ENCODE measurements around the gene BMPR1B. TPM values are rescaled to one million over a fixed set of nuclear protein-coding genes. Genes with fewer than 3 reads are reported as not detected.
"Not testable (repeated sequence)": the region's sequence is repeated elsewhere in the genome, so short reads cannot be mapped to it uniquely, and the experiment has no call there.

BMPR1B gene
- polyA plus RNA-seq, 4 donors = 19.4 to 26.8 (median 26.0) TPM

DNA sequence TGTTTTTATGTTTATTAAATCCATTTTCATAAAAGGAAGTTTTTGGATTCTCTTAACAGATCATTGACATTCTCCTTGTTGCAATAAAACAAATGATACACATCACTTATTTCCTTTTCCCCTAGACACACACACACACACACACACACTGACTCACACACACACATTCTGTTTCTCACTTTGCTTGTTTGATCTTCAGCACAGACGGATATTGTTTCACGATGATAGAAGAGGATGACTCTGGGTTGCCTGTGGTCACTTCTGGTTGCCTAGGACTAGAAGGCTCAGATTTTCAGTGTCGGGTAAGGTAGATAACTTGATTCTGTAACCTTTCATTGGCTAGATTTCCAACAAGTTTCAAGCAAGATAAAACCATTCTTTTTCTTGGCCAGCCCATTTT, 356.8 kb downstream of the BMPR1B start:
- DNase-seq (ENCODE audit: low read depth in 4 of 4, low spot score in 3 of 4) = no peak

DNA sequence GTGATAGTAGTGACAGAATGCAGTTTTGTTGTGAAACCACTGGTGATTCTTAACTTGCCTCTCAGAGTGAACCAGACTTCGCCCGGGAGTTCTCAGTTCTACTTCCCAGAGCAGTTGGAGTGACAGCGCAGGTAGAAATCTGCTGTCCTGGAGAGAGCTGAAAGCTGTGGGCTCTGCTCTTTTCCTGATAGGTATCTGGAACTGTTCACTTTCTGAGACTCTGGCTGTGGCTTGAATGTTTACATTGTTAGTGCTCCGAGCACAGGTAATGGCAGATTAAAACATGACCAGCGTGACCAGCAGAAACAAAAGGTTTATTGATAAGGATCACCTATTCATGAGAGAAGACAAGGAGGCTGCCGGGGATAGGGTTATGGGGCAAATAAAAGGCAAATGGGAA, 360.7 kb downstream of the BMPR1B start:
- no peak for DNase-seq (ENCODE audit: low read depth in 4 of 4, low spot score in 3 of 4)

DNA sequence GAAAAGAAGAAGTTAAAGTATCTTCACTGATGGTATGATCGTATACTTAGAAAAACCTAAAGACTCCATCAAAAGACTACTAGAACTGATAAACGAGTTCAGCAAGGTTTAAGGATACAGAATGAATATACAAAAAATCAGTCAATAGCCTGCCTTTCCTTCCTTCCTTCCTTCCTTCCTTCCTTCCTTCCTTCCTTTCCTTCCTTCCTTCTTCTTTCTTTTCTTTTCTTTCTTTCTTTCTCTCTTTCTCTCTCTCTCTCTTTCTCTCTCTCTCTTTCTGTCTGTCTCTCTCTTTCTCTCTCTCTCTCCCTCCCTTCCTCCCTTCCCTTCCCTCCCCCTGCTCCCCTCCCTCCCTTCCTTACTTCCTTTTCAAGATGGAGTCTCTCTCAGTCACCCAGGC, 362.7 kb downstream of the BMPR1B start:
- no peak for DNase-seq (ENCODE audit: low read depth in 4 of 4, low spot score in 3 of 4)

DNA sequence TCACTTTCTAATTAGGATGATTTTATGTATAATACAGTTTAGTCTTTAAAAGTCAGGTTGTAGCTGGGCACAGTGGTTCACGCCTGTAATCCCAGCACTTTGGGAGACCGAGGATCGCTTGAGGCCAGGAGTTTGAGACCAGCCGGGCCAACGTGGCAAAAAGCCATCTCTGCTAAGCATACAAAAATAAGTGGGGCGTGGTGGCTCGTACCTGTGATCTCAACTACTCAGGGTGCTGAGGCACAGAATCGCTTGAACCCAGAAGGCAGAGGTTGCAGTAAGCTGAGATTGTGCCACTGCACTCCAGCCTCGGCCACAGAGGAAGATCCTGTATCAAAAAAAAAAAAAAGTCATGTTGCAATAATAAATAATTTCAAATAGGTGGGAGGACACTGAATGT, 364.2 kb downstream of the BMPR1B start:
- DNase-seq (ENCODE audit: low read depth in 4 of 4, low spot score in 3 of 4) = no peak

DNA sequence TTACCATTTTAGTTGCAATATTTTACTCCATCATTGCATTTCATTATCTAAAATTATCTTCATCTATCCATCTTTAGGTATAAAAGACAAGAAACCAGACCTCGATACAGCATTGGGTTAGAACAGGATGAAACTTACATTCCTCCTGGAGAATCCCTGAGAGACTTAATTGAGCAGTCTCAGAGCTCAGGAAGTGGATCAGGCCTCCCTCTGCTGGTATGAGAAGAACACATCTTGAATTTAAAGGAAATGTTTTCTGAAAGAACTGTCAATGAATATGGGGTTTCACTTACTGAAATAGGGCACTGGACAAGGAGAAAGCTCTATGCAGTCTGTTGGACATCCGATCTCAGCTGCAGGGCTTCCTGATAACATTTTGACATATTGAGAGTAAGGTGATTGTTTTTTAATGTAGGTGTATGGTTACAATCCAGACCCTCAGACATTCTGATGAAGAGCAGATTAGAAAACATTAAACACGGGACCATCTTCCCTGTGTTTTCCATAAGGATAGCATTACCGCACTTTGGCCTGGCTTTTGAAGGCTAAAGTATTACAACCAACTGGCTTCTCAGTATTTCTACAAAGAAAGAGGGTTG, 367.2 kb downstream of the BMPR1B start:
- peak in 3 of 4 donors; percentile 35 to 52 (median 40) for DNase-seq (ENCODE audit: low read depth in 4 of 4, low spot score in 3 of 4)

DNA sequence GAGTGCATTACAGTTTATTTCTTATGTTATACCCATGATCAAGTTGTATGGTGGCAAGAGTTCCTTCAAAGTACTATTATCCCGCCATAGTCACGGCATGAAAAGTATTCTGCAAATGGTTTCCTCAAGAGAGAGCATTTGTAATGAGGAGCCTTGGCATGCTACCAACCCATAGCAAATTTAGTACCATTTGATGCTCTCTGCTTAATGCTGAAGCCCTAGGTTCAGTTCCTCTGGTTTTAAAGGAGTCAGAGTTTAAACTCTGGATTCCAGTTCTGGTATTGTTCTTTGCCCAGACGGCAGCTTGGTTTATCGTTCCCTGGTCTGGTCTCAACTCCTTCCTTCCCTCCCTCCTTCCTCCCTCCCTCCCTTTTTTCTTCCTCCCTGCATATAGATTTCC, 371.3 kb downstream of the BMPR1B start:
- no peak for DNase-seq (ENCODE audit: low read depth in 4 of 4, low spot score in 3 of 4)

DNA sequence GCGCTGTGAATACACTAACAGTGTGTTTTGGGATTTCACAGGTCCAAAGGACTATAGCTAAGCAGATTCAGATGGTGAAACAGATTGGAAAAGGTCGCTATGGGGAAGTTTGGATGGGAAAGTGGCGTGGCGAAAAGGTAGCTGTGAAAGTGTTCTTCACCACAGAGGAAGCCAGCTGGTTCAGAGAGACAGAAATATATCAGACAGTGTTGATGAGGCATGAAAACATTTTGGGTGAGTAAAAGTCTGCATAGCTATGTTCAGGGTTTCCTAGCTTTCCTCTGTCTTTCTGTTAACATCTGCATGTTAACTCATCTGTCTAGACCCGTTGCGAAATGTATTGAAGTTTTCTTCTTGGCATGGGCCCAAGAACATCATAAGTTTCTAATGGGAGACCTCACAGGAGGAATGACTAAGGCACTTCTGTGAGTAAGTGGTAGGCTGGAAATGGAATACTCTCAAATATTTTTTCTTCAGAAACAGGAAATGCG, 372.1 kb downstream of the BMPR1B start:
- no peak for DNase-seq (ENCODE audit: low read depth in 4 of 4, low spot score in 3 of 4)

DNA sequence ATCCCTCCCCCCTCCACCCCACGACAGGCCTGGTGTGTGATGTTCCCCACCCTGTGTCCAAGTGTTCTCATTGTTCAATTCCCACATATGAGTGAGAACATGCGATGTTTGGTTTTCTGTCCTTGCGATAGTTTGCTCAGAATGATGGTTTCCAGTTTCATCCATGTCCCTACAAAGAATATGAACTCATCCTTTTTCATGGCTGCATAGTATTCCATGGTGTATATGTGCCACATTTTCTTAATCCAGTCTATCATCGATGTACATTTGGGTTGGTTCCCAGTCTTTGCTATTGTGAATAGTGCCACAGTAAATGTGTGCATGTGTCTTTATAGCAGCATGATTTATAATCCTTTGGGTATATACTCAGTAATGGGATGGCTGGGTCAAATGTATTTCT, 376.3 kb downstream of the BMPR1B start:
- not testable (repeated sequence) for DNase-seq (ENCODE audit: low read depth in 4 of 4, low spot score in 3 of 4)

DNA sequence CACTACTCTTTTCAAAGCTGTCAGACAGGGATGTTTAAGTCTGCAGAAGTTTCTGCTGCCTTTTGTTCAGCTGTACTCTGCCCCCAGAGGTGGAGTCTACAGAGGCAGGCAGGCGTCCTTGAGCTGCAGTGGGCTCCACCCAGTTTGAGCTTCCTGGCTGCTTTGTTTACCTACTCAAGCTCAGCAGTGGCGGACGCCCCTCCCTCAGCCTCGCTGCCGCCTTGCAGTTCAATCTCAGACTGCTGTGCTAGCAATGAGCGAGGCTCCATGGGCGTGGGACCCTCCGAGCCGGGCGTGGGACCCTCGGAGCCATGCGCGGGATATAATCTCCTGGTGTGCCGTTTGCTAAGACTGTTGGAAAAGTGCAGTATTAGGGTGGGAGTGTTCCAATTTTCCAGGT, 381.7 kb downstream of the BMPR1B start:
- not testable (repeated sequence) for DNase-seq (ENCODE audit: low read depth in 4 of 4, low spot score in 3 of 4)

DNA sequence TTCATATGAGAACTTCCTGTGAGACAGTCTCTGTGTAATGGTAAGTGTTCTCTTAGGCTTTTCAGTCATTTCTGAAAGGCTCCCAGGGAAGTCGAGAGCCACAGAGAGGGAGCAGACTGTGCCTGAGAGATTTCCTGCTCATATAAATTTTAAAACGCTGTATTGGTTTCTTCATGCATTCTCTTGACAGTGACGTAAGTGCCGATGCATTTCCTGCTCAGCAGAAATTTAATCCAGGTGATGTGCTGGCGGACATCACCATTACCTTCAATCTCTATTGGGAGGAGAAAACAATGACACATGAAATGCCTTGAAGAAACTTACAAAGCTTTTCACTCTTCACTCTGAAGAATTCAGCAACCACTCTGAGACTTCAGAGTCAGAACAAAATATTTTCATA, 383.6 kb downstream of the BMPR1B start:
- DNase-seq (ENCODE audit: low read depth in 4 of 4, low spot score in 3 of 4) = no peak

DNA sequence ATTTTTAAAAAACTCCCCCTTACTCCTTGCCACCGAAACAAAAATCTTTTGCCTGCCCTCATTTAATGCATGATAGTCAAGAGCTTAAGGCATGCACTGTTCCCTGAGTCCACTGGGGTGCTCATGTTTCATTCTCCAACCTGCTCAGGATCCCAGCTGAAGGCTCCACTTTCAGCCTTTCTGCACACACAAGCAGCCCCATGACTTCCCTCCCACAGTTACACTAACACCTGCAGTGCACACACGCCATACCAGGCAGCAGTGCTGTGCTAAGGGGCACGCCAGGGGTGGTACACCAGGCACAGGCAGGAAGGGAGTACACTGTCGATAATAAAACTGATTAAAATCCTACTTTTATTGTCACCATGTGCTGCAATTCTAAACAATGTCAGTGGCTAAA, 385.2 kb downstream of the BMPR1B start:
- DNase-seq (ENCODE audit: low read depth in 4 of 4, low spot score in 3 of 4) = no peak

DNA sequence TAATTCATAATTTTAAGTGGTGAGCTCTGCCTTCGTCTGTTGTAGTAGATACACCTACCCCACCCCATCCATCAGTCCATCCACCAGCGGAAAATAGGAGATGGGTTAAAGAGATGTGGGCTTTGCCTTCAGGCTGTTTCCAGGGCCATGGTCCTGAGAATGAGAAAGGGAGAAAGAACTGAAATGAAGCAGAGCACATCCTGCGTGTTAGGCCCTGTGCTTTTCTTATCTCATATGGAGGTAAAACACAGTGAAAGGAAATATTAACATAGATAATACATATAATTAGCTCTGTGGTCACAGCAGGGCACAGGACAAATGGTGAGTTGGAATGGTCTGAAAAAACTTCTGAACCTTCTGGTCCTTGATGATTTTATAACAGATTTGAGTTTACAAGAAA, 393.5 kb downstream of the BMPR1B start:
- no peak for DNase-seq (ENCODE audit: low read depth in 4 of 4, low spot score in 3 of 4)

DNA sequence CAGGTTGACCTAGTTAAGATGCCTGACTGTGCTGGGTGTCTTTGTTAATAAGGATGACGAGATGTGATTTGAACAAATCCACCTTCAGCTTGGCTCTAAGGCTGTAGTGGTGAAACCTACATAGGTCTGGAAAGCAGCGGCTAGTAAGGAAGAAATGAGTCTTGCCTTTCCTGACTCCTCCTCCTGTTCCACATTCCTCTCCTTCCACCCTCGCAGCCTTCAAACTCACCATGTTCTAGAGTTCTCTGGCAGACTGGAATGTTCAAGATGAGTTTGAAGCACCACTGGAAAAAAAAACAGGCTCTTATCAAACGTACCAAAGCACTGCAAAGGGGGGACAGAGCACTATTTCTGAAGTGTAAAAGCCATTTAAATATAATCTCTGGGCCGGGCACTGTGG, 395.4 kb downstream of the BMPR1B start:
- no peak for DNase-seq (ENCODE audit: low read depth in 4 of 4, low spot score in 3 of 4)

DNA sequence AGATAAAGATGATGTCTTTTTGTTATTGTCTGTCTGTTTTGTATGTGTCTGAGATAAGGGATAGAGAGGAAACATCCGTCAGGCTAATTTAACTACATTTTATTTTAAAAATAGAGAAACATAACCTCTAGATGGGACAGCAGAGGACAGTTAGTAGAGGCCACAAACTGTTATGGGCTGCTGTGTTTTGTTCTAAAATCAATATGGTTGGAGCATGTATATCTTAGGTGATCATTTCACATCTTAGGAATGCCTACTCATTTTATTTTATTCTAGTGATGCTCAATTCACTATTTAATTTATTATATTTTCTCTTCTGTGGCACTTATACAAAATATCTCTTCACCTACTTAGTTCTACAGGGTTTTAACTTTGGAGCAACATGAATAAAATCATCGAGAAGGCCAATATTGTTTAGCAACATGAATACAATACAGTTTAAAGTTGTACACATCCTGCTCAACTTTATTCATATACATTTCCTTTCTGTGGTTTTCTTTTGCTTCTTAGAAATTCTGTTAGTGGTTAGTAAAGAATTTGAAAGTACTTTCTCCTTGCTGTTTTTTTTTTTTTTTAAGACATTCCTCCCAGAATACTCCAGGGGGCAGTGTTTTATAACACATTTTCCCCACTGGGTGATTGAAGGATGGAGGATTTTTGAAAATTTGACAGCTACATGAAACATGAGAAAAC, 398.1 kb downstream of the BMPR1B start:
- no peak for DNase-seq (ENCODE audit: low read depth in 4 of 4, low spot score in 3 of 4)

DNA sequence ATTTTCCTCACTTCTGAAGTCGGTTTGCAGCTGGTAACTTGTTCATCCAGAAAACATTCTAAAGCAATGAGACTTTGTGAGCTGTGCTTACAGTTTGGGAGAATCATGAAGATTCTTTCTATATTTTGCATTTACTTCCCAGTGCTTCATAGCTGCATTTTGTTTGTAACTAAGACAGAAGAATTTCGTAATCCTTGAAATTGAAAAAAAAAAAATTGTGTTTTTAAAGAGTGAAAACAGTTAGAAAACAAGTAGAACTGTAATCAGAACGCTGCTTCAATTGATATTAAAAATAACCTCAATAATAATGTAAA, 398.7 kb downstream of the BMPR1B start:
- no peak for DNase-seq (ENCODE audit: low read depth in 4 of 4, low spot score in 3 of 4)

DNA sequence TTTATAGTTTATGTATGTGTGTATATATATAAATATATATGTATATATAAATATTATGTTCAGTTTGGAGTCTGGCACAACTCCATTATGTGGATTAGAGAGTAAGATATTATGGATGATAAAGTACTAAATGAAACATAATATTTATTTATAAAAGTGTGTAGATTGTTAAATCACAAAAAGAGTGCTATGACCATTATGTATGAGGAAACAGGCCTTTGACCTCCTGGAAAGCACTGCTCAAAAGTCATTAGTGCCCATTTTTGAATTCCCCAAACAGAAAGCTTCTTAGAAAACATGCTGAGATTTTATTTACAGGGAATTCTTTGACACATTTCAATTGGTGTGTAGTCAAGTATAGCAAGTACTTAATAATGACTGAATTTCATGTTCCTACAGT, 399.8 kb downstream of the BMPR1B start:
- no peak for DNase-seq (ENCODE audit: low read depth in 4 of 4, low spot score in 3 of 4)

DNA sequence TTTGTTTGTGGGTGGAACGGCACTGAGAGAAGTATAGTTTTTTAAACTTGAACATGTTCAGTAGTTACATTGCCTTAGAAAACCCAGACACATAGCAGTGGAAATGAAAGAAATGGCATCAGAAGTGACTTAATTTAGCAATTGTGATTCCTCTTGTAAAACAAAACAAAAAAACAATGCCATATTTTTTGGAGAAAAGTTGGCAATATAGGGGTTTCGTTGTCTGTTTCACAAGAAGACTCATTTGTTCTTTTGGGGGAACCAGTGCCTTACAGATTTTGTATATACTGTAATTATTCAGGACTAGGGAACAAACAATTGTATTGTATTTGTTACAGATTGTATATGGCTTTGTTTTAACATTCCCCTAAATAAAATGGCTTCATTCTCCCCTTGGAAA, 400.3 kb downstream of the BMPR1B start:
- DNase-seq (ENCODE audit: low read depth in 4 of 4, low spot score in 3 of 4) = no peak

DNA sequence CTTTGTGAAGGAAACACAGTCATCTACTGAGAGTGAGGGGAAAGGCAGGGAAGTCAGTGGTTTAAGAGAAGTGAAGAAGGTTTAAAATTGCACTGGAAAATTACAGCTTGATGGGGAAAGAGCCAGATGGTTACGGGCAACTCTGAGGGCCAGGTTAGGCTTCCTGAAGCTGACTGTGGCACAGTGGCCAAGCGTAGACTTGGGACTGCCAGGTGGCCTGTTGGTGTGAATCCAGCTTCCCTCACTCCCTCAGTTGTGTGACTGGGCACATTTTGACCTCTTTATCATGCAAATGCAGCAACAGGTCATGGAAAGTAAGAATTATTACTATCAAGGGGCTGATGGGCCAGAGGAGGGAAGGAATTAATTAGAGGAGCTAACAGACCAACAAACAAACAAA, 400.9 kb downstream of the BMPR1B start:
- DNase-seq (ENCODE audit: low read depth in 4 of 4, low spot score in 3 of 4) = no peak

DNA sequence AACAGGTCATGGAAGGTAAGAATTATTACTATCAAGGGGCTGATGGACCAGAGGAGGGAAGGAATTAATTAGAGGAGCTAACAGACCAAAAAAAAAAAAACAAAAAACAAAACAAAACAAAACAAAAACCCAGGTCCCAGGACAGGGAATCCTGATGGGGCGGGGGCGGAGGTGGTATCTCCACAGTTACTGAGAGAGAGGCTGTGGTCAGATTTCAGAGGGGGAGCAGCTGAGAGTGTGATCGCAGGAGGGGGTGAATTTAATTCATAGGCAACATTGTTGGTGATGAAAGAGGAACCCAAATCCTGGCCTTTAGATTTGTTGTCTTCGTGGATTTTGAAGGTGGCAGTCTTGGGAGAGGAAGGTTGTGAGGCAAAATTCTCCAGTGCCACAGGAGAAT, 401.6 kb downstream of the BMPR1B start:
- no peak for DNase-seq (ENCODE audit: low read depth in 4 of 4, low spot score in 3 of 4)

DNA sequence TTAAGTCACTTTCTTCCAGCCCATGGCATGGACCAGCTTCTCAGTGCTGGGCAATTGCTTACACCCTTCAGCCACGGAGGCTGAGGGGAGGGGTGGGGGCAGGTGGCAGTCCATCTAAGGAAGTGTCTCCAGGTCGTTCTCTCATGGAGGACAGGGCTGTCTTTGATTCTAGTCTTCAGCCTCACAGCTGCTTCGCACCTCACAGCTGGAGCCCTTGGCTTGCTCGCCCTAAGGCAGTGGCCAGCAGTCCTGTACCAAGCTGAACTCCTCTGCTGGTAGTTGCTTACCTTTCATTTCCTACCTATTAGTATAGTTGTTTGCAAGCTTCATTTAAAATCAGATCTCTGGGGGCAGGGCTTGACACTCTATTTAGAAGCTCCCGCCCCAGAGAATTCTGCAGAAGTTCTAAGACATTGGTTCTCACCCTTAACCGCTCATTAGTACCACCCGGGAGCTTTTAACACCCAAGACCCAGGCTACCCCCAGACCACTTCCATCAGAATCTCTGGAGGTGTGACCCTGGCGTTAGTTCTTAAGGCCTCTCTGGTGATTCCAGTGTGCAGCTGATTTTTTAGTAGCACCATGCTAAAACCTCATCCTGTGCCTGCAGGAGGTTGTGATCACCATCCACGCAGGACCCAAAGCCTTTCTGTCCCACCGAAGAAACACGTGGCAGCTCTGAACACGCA, 404.2 kb downstream of the BMPR1B start:
- DNase-seq (ENCODE audit: low read depth in 4 of 4, low spot score in 3 of 4) = no peak

DNA sequence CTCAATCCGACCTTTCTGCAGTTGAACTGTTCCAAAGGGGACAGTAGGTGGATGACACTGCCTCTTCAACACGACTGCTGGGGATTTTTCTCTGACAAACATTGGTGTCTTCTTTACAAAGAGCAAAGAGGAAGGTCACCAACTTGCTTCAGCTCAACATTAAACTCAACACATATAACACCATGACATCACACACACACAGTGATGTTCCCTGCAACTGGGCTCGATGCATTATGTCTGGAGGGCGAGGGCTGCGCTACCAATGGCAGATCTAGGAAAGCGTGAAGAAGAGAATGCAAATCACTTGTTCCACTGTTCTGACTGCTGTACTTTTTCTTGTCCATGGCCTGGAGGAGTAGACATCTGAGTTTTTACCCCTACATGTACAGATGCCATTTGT, 405.1 kb downstream of the BMPR1B start:
- DNase-seq (ENCODE audit: low read depth in 4 of 4, low spot score in 3 of 4) = no peak

DNA sequence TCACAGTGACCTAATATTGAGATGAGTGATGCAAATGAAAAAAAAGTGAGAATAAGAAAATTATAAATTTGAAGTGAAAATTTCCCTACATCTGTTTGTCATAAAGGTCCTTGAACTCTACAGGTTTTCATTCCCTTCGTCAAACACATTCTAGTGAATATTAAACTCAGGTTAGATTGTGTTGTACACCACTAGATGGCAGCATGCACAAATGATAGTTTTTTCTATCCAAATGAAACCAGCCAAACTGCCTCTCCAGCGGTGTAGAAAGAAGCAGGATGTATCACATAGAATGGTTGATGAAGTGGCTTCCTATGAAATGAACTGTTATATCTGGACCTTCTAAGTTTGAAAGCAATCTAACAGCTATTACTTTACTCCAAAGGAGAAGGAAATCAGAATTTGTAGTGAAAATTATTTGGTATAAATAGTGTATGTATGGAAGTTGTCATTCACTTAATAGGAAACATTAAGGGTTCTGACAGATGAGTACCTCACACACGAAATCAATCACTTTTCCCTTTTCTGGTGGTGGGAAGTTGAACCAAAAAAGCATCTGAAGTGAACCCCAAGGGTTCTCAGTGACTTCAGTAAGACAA, 408.3 kb downstream of the BMPR1B start:
- DNase-seq (ENCODE audit: low read depth in 4 of 4, low spot score in 3 of 4) = peak; percentile 57 to 66 (median 60)

All from right renal pelvis (tissue), 4 donors.